Measurements from ENCODE around the gene RHOBTB3. TPM values are rescaled to one million over a fixed set of nuclear protein-coding genes. Genes with fewer than 3 reads are reported as not detected.

RHOBTB3 gene
- total RNA-seq, 4 donors from 2014 or later: 70.6 to 126 (median 80.1) TPM

DNA sequence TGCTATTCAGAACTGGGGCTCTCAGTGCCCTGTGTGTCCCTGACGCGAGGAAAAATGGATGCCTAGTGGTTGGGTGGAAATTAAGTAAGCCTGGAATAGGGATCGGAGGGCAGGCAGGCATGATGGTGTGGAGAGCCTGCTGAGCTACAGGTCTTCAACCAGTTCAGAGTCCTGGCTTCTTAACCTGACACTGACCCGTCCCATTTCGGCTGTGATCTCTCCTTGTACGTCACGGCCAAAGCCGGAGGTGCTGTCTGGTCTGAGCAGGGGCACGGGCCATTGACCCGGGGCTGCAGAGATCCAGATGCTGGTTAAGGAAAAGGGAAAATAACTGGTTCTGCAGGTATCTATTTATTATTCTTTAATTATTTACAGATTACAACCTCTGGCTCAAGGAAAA, 27.9 kb downstream of the RHOBTB3 start:
- Histone ChIP-seq H3K4me3 (no peak overlapping the region), H3K9me3 (no peaks in the 10 kb centered on the region), H3K27ac (no peak overlapping the region), H3K4me1 (no peaks in the 10 kb centered on the region), H3K27me3 (no peaks in the 10 kb centered on the region), H3K36me3 (no peaks in the 10 kb centered on the region)
- intact Hi-C loops (cut with DNase I; ENCODE audit: low total_unique reads): no loop called here
- no peak for TF ChIP-seq POLR2A (IDR thresholded peaks at IDR 0.05)
- TF ChIP-seq, protein P1, sequence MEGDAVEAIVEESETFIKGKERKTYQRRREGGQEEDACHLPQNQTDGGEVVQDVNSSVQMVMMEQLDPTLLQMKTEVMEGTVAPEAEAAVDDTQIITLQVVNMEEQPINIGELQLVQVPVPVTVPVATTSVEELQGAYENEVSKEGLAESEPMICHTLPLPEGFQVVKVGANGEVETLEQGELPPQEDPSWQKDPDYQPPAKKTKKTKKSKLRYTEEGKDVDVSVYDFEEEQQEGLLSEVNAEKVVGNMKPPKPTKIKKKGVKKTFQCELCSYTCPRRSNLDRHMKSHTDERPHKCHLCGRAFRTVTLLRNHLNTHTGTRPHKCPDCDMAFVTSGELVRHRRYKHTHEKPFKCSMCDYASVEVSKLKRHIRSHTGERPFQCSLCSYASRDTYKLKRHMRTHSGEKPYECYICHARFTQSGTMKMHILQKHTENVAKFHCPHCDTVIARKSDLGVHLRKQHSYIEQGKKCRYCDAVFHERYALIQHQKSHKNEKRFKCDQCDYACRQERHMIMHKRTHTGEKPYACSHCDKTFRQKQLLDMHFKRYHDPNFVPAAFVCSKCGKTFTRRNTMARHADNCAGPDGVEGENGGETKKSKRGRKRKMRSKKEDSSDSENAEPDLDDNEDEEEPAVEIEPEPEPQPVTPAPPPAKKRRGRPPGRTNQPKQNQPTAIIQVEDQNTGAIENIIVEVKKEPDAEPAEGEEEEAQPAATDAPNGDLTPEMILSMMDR (IDR thresholded peaks at IDR 0.05): no peak
- DNase-seq: no peak

DNA sequence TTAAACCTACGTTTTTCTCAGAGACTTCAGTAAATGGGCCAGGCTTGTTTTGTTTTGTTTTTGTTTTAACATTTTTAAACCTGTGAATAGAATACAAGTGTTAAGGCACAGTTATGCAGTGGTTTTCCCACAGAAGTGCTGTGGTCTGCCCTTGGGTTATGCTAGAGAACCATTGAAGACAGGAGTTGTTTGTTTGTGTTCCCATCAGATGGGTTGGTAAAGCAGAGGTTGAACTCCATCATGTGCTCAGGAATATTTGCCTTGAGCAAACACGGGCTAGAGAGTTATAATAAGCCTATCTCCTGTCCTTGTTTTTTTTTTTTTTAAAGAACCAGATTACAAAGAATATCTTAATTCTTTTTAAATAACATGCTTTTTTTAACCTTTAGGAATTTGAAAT, 28.5 kb downstream of the RHOBTB3 start:
- H3K4me1 ChIP-seq: no peaks in the 10 kb centered on the region
- intact Hi-C loops (cut with DNase I; ENCODE audit: low total_unique reads): no loop called here
- no peaks in the 10 kb centered on the region for H3K36me3 ChIP-seq
- H3K27ac ChIP-seq: peak overlapping the region in 1 of 2 donors; percentile 20
- no peaks in the 10 kb centered on the region for H3K9me3 ChIP-seq
- no peak overlapping the region for H3K4me3 ChIP-seq
- no peak for DNase-seq
- H3K27me3 ChIP-seq: no peaks in the 10 kb centered on the region
- no peak for TF ChIP-seq POLR2A (IDR thresholded peaks at IDR 0.05)
- TF ChIP-seq, protein P1 (IDR thresholded peaks at IDR 0.05): no peak

DNA sequence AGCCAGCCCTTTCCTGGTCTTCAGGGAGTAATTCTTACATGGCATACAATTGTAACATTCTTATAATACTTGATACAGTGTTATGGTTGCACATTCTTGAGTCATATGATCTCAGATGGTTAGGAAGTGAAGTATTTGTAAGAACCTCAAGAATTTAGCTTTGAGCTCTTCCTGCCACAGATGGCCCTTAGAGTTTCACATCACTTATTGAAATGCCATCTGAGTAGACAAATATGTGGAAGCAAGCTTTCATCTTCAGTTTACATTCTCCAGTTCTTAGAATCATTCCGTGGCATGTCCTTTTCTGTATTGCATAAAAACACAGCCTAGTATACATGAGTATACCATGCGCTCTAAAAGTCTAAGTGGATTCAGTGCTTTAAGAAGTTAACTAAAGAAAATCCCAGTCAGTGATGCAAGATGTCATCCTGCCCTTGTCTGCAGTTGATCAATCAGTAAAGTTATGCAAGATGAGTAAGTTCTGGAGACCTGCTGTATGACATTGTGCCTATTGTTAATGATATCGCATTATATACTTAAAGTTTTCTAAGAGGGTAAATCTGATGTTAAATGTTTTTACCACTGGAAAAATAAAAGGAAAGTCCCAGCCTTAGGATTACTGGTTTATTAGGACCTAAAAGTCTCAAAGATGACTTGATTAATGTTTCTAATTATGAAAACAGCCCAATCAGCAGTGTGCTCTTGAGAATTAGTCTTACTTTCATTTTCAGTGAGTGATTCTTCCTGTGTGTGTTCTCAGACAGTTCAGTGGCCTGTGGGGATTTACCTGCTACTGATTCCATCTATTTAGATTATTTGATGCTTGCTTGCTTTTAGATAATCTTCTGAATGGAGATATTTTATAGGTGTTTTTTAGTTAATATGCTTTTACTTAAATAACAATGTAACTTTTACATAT, 29.4 kb downstream of the RHOBTB3 start:
- Histone ChIP-seq H3K27me3 (no peaks in the 10 kb centered on the region), H3K4me1 (no peaks in the 10 kb centered on the region), H3K36me3 (no peaks in the 10 kb centered on the region), H3K9me3 (no peaks in the 10 kb centered on the region), H3K27ac (peak overlapping the region; percentile 20), H3K4me3 (no peak overlapping the region)
- TF ChIP-seq, protein P1 (IDR thresholded peaks at IDR 0.05): no peak
- no peak for TF ChIP-seq POLR2A (IDR thresholded peaks at IDR 0.05)
- no peak for DNase-seq
- intact Hi-C loops (cut with DNase I; ENCODE audit: low total_unique reads): no loop called here

DNA sequence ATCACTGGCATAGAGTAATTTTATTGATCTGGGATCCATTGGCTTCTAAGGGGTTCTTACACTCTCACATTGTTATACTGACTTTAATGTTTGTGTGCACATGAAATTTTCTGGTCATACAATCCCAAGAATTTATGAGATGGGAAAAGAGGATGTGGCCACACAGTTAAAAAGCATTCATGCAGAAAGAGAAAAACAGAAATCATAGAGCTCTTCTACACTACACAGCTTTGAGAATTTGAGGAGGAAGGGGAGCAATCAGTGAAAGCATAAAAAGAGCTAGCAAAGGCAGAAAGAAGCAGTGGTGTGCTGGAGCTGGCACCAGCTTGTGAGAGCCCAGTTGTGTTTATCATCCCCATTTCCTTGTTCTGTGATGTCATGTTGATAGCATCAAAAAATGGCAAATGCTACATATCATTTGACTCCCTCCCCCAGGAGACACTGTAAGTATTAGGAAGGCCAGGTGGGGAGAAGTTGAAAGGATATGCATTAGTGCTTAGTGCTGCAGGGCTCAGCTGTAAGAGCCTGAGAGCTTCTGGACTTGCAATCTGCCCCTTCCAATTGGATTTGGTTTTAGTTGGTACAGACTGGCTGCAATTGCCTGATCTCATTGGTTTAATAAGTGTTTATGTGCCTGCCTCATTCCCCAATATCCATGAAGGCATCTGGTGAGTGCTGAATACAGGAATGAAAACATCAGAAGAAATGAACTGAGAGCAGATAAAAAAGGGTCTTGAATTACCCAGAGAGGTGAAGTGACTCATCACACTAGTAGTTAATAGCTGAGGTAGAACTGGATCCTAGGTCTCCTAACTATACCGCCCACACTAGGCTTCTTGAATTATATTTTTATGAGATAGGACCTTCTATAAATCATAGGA, 30.9 kb downstream of the RHOBTB3 start:
- Histone ChIP-seq H3K27me3 (no peaks in the 10 kb centered on the region), H3K4me3 (no peak overlapping the region), H3K9me3 (no peaks in the 10 kb centered on the region), H3K36me3 (no peaks in the 10 kb centered on the region), H3K4me1 (no peaks in the 10 kb centered on the region), H3K27ac (no peak overlapping the region)
- no peak for TF ChIP-seq POLR2A (IDR thresholded peaks at IDR 0.05)
- TF ChIP-seq, protein P1 (IDR thresholded peaks at IDR 0.05): no peak
- intact Hi-C loops (cut with DNase I; ENCODE audit: low total_unique reads): no loop called here
- no peak for DNase-seq

DNA sequence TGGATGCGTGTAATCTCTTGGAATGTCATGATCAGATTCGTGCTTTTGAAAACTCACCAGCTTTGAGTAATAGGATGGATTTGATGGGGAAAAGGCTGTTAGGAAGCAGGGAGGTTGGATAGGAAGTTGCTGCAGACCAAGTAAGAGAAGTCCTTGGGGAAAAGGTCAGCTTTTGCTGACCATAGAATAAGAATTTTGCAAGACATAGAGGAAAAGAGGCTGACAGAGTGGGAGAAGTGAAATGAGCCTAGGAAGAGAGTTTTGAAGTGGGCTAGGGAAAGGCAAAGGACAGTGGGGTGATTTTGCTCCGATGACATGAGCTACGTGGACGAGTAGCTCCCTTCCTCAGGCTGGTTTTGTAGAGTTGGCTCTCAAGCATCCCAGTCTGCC, 31.5 kb downstream of the RHOBTB3 start:
- Histone ChIP-seq H3K36me3 (no peaks in the 10 kb centered on the region), H3K9me3 (no peaks in the 10 kb centered on the region), H3K27ac (no peak overlapping the region), H3K4me1 (no peaks in the 10 kb centered on the region), H3K27me3 (no peaks in the 10 kb centered on the region), H3K4me3 (no peak overlapping the region)
- intact Hi-C loops (cut with DNase I; ENCODE audit: low total_unique reads): no loop called here
- TF ChIP-seq, protein P1 (IDR thresholded peaks at IDR 0.05): no peak
- no peak for TF ChIP-seq POLR2A (IDR thresholded peaks at IDR 0.05)
- DNase-seq: no peak

Data from uterus (tissue), 4 donors.